IMR-90 (cell line): ENCODE measurements around the gene EVL. TPM values are rescaled to one million over a fixed set of nuclear protein-coding genes. Genes with fewer than 3 reads are reported as not detected.

Experiments used
- ATAC-seq: fragments of 200-7000 bp; cut with Tn5 transposase; 2 replicates; pipeline ENCODE4 v1.9.1; 2020; ENCODE audit warnings: low read depth, mild to moderate bottlenecking, moderate library complexity
- BruUV-seq: library from RNA; stranded (reverse); fragments of 400-500 nt; replicated peaks from 2 replicates; lab custom pipeline; 2021; lab: Mats Ljungman, UMichigan
- CTCF ChIA-PET: fragments of 300-600 bp; formaldehyde crosslinking; extraction: SDS; loops from one replicate; lab custom pipeline; 2021; ENCODE audit warnings: antibody characterized with exemption; lab: Yijun Ruan, JAX
- POLR2A ChIA-PET: fragments of 300-600 bp; sonication (Branson Sonifier 250); formaldehyde crosslinking; loops from one replicate; lab custom pipeline; 2022; ENCODE audit warnings: antibody characterized with exemption; ENCODE audit not compliant: unreplicated experiment; lab: Charles Lee
- DNase-seq: peaks from one replicate; pipeline ENCODE4 v3.0.0; 2013
- H2AFZ ChIP-seq: replicated peaks from 2 replicates; pipeline ENCODE3; 2013; ENCODE audit warnings: low read length, mild to moderate bottlenecking; ENCODE audit not compliant: poor library complexity
- H2AK5ac ChIP-seq: 2 replicates; pipeline ENCODE4 v1.6.1; 2013; ENCODE audit warnings: low read depth, low read length, inconsistent platforms
- H2AK9ac ChIP-seq: replicated peaks from 2 replicates; pipeline ENCODE3; 2013; ENCODE audit warnings: mild to moderate bottlenecking, low read depth, low read length, moderate library complexity; ENCODE audit not compliant: poor library complexity
- H2BK120ac ChIP-seq: 2 replicates; pipeline ENCODE4 v1.6.1; 2013; ENCODE audit warnings: low read depth, low read length, inconsistent platforms
- H2BK15ac ChIP-seq: 3 replicates; pipeline ENCODE4 v1.6.1; 2013; ENCODE audit warnings: low read depth, low read length, inconsistent platforms
- H2BK20ac ChIP-seq: 2 replicates; pipeline ENCODE4 v1.6.1; 2013; ENCODE audit warnings: low read depth, mild to moderate bottlenecking, inconsistent platforms, low read length, moderate library complexity
- H2BK5ac ChIP-seq: 2 replicates; pipeline ENCODE4 v1.6.1; 2013; ENCODE audit warnings: mild to moderate bottlenecking, low read depth, low read length, inconsistent platforms; ENCODE audit not compliant: poor library complexity, severe bottlenecking
- H3K14ac ChIP-seq: replicated peaks from 2 replicates; pipeline ENCODE4 v1.6.1; 2013; ENCODE audit warnings: low read depth, low read length, inconsistent platforms
- H3K18ac ChIP-seq: 2 replicates; pipeline ENCODE4 v1.6.1; 2013; ENCODE audit warnings: low read depth, low read length, control low read depth
- H3K23ac ChIP-seq: 2 replicates; pipeline ENCODE4 v1.6.1; 2013; ENCODE audit warnings: low read depth, low read length, inconsistent platforms
- H3K27ac ChIP-seq: 2 replicates; pipeline ENCODE4 v1.5.1; 2013; ENCODE audit warnings: mild to moderate bottlenecking, control low read depth, low read length; ENCODE audit not compliant: insufficient read depth
- H3K27me3 ChIP-seq: 2 replicates; pipeline ENCODE4 v1.6.1; 2013; ENCODE audit warnings: low read length; ENCODE audit not compliant: control insufficient read depth, insufficient read depth
- H3K36me3 ChIP-seq: 2 replicates; pipeline ENCODE4 v1.6.1; 2013; ENCODE audit warnings: low read length, mixed read lengths; ENCODE audit not compliant: control insufficient read depth, insufficient read depth
- H3K4ac ChIP-seq: 2 replicates; pipeline ENCODE4 v1.6.1; 2013; ENCODE audit warnings: low read depth, low read length, inconsistent platforms
- H3K4me1 ChIP-seq: 2 replicates; pipeline ENCODE4 v1.6.1; 2013; ENCODE audit warnings: low read length, mixed read lengths; ENCODE audit not compliant: control insufficient read depth, insufficient read depth
- H3K4me2 ChIP-seq: 2 replicates; pipeline ENCODE4 v1.6.1; 2013; ENCODE audit warnings: low read depth, mild to moderate bottlenecking, control low read depth, low read length, moderate library complexity
- H3K4me3 ChIP-seq: 2 replicates; pipeline ENCODE4 v1.5.1; 2013; ENCODE audit warnings: low read depth, mild to moderate bottlenecking, control low read depth, low read length, moderate library complexity; ENCODE audit not compliant: insufficient read depth
- H3K56ac ChIP-seq: 2 replicates; pipeline ENCODE4 v1.6.1; 2013; ENCODE audit warnings: low read length, inconsistent platforms; ENCODE audit not compliant: insufficient read depth; ENCODE audit errors: extremely low read depth
- H3K79me1 ChIP-seq, 2 experiments: 2 replicates each; pipeline ENCODE4 v1.6.1; 2013; ENCODE audit warnings: low read length in 2 of 2, inconsistent platforms in 1 of 2, low read depth in 1 of 2
- H3K9ac ChIP-seq: 2 replicates; pipeline ENCODE4 v1.6.1; 2013; ENCODE audit warnings: low read depth, low read length, control low read depth
- H3K9me1 ChIP-seq: 2 replicates; pipeline ENCODE4 v1.6.1; 2013; ENCODE audit warnings: low read length, inconsistent platforms; ENCODE audit not compliant: insufficient read depth
- H3K9me3 ChIP-seq: 2 replicates; pipeline ENCODE4 v1.6.1; 2013; ENCODE audit warnings: low read length; ENCODE audit not compliant: control insufficient read depth, insufficient read depth
- H4K20me1 ChIP-seq: 2 replicates; pipeline ENCODE4 v1.6.1; 2013; ENCODE audit warnings: low read length, inconsistent platforms; ENCODE audit not compliant: insufficient read depth
- H4K5ac ChIP-seq: 2 replicates; pipeline ENCODE4 v1.6.1; 2013; ENCODE audit warnings: mild to moderate bottlenecking, low read depth, low read length, control low read depth
- H4K8ac ChIP-seq, 2 experiments: 2 replicates each; pipeline ENCODE4 v1.6.1; 2013; ENCODE audit warnings: low read depth in 2 of 2, low read length in 2 of 2, control low read depth in 1 of 2, inconsistent platforms in 1 of 2
- H4K91ac ChIP-seq: 2 replicates; pipeline ENCODE4 v1.6.1; 2013; ENCODE audit warnings: low read depth, low read length, inconsistent platforms; ENCODE audit not compliant: insufficient read depth
- CTCF ChIP-seq: conservative IDR thresholded peaks from 2 replicates; pipeline ENCODE4 v1.5.1; 2012; ENCODE audit warnings: mild to moderate bottlenecking, low read depth, low read length, improper control_type of control experiment
- ELK1 ChIP-seq: fragments of 150-350 bp; IDR thresholded peaks from 2 replicates; pipeline ENCODE4 v1.6.1; 2016; ENCODE audit warnings: low read depth, mild to moderate bottlenecking, low read length, moderate library complexity, borderline replicate concordance
- MXI1 ChIP-seq: IDR thresholded peaks from 2 replicates; pipeline ENCODE4 v1.6.1; 2012; ENCODE audit warnings: low read depth, mild to moderate bottlenecking, low read length, moderate library complexity, borderline replicate concordance
- NFE2L2 ChIP-seq: fragments of 150-350 bp; IDR thresholded peaks from 2 replicates; pipeline ENCODE4 v1.6.1; 2016; ENCODE audit warnings: low read depth, mild to moderate bottlenecking, low read length
- POLR2A ChIP-seq: IDR thresholded peaks from 2 replicates; pipeline ENCODE4 v1.6.1; 2012; ENCODE audit warnings: mild to moderate bottlenecking, low read depth, low read length
- RAD21 ChIP-seq: IDR thresholded peaks from 2 replicates; pipeline ENCODE4 v1.6.1; 2012; ENCODE audit warnings: low read length, improper control_type of control experiment
- RCOR1 ChIP-seq: IDR thresholded peaks from 2 replicates; pipeline ENCODE4 v1.6.1; 2012; ENCODE audit warnings: mild to moderate bottlenecking, low read length, improper control_type of control experiment; ENCODE audit not compliant: insufficient replicate concordance
- USF2 ChIP-seq: fragments of 150-350 bp; IDR thresholded peaks from 2 replicates; pipeline ENCODE4 v1.6.1; 2017; ENCODE audit warnings: mild to moderate bottlenecking, antibody characterized with exemption, low read length, low read depth
- WGBS, 2 experiments: methylation state at CpG; one replicate each; pipeline versions ENCODE4 v1.1.5 to v1.1.7; 2013; ENCODE audit warnings: missing lambda C conversion rate in 2 of 2; ENCODE audit not compliant: insufficient read length in 1 of 2; ENCODE audit errors: extremely low coverage in 2 of 2; 5-methylcytosine and 5-hydroxymethylcytosine counted together
- dilution Hi-C: fragments of 300-500 bp; cut with HindIII; formaldehyde crosslinking; loops from one replicate; pipeline ENCODE4 v1.14.3; 2018; ENCODE audit warnings: low sequenced_read_pairs; ENCODE audit not compliant: unreplicated experiment
- in situ Hi-C: fragments of 300-500 bp; cut with MboI; formaldehyde crosslinking; loops from 3 replicates; pipeline ENCODE4 v1.14.3; 2019; ENCODE audit warnings: low sequenced_read_pairs, inconsistent platforms, mixed read lengths
- intact Hi-C: fragments of 100-400 bp; cut with micrococcal nuclease; formaldehyde crosslinking; loops from 2 replicates; pipeline ENCODE4 v1.10.0; 2022
- polyA plus RNA-seq, 3 experiments: library from polyadenylated mRNA; depleted of rRNA; stranded (reverse); fragments of >200 nt; gene quantifications; 2 replicates each; pipeline ENCODE4 v1.2.3, GENCODE V29; 2012; ENCODE audit warnings: low replicate concordance in 1 of 3
- total RNA-seq: library from RNA; depleted of rRNA; stranded (reverse); fragments of >200 nt; gene quantifications from 2 replicates; pipeline ENCODE4 v1.2.3, GENCODE V29; 2012

Gene EVL
- total and polyA plus RNA-seq, 2 of the 4 experiments (the other 2 are of a cell fraction): 7.2 to 36.5 TPM

GRCh38 chr14:100085462-100085861 lies 20.2 kb downstream of the EVL start:
- DNase-seq (no peak), ATAC-seq (no peak)
- Histone ChIP-seq H2AFZ (no peak overlapping the region), H3K4me1 (no peaks in the 10 kb centered on the region), H3K18ac (no peak overlapping the region), H2BK120ac (no peak overlapping the region), H4K20me1 (no peaks in the 10 kb centered on the region; the same call in 1 of the 2 replicates), H3K79me1 (peaks cover 6 to 13% of the 10 kb centered on the region in 2 experiments; a peak in 2 of 4 replicates), H2BK20ac (no peak overlapping the region), H4K5ac (no peak overlapping the region), H3K27ac (no peak overlapping the region), H3K9me3 (no peaks in the 10 kb centered on the region), H2AK9ac (no peak overlapping the region), H3K23ac (no peak overlapping the region), H4K91ac (no peak overlapping the region), H3K9me1 (no peaks in the 10 kb centered on the region), H4K8ac (no peak overlapping the region), H3K4me3 (no peak overlapping the region), H3K9ac (no peak overlapping the region), H3K4me2 (no peak overlapping the region), H2BK15ac (no peak overlapping the region), H2BK5ac (no peak overlapping the region), H3K14ac (no peak overlapping the region), H2AK5ac (no peak overlapping the region), H3K56ac (no peak overlapping the region), H3K27me3 (no peaks in the 10 kb centered on the region), H3K4ac (no peak overlapping the region), H3K36me3 (peaks cover 4% of the 10 kb centered on the region; the same call in 1 of the 2 replicates)
- intact Hi-C loops (no loop called here), in situ Hi-C loops (no loop called here), dilution Hi-C loops (no loop called here)
- ChIA-PET POLR2A (no interaction called here), CTCF (interaction anchor here (1.0 kb wide), 1 partner anchor 22 kb away, joined by 3 read pairs; no protein-coding TSS in a partner anchor)
- WGBS, 2 experiments: no CpG with 5 or more reads among the region's 6 CpGs
- no peak for TF ChIP-seq CTCF
- no peak for TF ChIP-seq USF2
- TF ChIP-seq POLR2A: no peak
- TF ChIP-seq NFE2L2: no peak
- TF ChIP-seq RCOR1: no peak
- TF ChIP-seq MXI1: no peak
- no peak for TF ChIP-seq RAD21
- TF ChIP-seq ELK1: no peak
- no TSS peak for BruUV-seq
